Measurements from ENCODE around the gene CD276.
"Not testable (repeated sequence)": the region's sequence is repeated elsewhere in the genome, so short reads cannot be mapped to it uniquely, and the experiment has no call there.

The CD276 gene

DNA sequence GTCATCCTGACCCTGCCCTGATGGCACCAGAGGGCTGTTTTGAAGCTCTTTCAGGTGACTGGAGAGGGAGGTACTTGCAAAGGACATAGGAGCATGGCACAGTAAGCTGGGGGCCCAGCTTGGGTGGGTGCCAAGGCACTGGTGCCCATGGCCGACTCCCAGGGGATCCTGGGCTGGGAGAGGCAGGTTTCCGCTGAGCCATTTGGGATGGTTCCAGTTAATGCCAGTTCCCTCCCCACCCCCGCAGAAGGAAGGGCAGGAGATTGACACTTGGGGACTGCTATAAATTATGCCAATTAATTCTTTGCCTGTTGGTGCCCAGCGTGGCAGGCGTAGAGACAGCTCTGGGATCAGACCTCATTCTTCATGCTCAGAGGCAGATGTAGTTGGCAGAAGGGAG is 26.1 kb downstream of the CD276 start:
- no peak for DNase-seq (ENCODE audit: low spot score)

DNA sequence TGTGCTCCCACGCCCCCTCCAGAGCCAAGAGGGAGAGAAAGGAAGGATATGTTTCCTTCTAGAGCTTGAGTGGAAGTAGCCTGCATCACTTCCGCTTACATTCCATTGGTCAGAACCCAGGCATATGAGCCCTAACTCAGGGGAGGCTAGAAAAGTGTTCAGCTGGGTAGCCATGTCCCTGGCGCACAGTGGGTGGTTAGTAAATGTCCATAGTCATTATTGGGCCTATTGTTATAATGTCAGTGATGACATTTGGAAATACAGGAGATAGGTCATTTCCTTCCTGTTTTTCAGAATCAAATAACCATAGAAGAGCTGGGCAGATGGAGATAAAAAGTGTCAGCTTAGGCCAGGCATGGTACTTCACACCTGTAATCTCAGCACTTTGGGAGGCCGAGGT is 27.3 kb downstream of the CD276 start:
- peak; percentile 67 for DNase-seq (ENCODE audit: low spot score)

DNA sequence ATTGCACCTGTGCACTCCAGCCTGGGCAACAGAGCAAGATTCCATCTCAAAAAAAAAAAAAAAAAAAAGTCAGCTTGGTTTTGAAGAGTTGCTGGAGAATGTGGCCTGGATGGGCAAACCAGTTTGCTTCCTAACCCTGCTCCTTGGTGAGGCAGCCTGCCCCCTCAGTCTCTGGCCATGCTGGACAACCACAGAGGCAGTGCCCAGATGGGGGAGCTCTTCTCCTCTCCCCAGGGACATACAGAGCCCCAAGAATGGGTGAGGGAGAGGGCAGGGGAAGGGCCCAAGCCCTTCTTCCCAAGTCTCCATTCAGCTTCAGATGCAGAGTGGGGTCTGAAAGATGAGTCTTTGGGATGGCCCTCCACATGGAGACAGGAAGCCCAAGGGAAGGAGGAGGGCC is 27.9 kb downstream of the CD276 start:
- no peak for DNase-seq (ENCODE audit: low spot score)

DNA sequence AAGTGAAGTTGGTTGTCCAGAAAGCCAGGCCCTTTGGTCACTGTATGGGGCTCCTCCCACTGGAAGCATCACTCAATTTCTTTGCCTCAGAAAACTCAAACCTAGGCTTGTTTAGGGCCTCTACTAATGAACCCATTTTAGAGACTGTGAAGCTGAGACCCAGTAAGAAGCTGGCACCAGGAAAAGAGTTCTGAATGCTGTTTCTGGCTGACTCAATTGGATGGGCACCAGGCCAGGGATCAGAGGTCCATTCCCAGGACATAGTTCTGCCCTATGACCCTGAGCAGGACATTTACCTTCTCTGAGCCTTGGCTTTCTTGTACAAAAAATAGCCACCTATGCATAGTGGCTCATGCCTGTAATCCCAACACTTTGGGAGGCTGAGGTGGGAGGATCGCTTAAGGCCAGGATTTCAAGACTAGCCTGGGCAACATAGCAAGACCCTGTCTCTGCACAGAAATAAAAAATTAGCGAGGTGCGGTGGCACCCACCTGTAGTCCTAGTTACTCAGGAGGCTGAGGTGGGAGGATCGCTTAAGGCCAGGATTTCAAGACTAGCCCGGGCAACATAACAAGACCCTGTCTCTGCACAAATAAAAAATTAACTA is 30.6 kb downstream of the CD276 start:
- no peak for DNase-seq (ENCODE audit: low spot score)

DNA sequence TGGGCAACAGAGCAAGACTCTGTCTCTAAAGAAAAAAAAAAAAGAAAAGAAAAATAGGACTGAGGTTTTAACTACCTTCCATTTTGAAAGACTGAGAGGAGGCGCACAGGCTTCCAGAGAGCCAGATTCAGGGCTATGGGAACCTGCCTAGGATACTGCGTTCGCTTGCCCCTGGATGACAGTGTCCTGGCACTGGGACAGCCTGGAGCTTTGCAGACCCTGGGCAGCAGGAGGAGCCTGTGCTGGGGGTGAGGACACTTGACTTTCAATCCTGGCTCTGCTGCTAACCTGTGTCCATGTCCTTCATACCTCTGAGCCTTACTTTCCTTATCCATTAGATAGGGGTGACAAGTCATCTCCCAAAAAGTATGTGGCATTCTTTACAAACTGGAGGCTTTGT is 31.2 kb downstream of the CD276 start:
- DNase-seq (ENCODE audit: low spot score) = no peak

DNA sequence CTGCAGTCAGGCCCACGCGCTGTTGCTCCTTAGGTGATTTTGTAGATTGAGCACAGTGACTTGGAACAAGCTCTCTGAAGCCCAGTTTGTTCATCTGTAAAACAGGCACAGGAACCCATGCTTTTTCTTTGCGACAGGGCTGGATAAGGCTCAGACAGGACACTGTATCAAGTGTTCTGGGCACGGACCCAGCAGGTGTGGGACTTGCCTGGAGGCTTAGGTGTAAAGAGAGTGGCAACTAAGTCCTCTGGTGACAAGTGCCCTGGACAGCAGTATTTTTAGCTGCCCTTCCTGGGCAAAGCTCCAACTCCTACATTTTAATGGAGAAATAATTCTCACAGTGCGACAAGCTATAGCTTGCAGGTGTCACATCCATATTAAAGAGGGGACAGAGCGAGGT is 32.2 kb downstream of the CD276 start:
- no peak for DNase-seq (ENCODE audit: low spot score)

DNA sequence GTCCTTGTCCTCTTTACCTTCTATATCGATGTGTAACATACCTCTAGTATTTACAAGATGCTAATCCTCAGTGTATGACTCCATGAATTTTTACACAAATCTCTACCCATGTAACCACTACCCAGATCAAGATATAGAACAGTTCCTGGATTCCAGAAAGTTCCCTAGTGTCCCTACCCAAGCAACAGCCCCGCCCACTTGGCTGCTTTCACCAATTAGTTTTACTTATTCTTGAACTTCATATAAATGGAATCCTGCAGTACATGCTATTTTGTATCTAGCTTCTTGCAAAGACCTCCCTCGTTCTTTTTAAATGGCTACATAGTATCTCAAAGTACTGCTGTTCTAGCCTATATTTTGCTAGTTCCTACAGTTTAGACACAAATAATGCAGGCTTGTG is 33.0 kb downstream of the CD276 start:
- no peak for DNase-seq (ENCODE audit: low spot score)

DNA sequence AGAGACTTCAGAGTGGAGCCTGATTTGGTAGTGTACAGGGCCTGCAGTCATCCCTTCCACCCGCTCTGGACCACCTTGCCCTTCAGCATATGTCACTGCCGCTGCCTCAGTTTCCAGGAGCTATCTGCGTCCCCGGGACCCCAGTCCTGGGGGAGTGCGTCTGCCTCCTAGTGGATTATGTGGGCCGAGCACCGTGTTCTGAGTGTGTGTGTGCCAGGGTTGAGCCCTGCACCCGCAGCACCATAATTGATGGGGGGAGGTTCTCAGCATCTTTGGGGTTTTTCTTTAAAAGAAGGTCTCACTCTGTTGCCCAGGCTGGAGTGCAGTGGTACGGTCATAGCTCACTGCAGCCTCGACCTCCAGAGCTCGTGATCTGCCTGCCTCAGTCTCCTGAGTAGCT is 33.6 kb downstream of the CD276 start:
- no peak for DNase-seq (ENCODE audit: low spot score)

DNA sequence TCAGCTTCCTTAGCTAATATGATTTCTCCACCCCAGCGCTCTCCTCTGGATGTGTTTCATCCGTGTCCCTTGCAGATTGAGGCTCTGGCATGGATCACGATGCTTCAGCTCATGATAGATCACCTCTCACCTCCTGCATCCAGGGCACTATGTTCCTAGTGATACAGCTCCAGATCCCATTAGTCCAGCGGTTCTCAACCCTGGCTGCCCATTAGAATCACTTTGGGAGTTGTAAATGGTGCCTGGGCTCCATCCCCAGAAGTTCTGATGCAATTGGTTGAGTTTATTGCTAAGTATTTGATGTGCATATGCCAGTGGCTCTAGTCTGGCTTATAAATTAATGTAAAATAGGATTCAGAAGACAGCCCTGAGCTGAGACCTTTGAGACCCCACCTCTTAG is 34.5 kb downstream of the CD276 start:
- no peak for DNase-seq (ENCODE audit: low spot score)

DNA sequence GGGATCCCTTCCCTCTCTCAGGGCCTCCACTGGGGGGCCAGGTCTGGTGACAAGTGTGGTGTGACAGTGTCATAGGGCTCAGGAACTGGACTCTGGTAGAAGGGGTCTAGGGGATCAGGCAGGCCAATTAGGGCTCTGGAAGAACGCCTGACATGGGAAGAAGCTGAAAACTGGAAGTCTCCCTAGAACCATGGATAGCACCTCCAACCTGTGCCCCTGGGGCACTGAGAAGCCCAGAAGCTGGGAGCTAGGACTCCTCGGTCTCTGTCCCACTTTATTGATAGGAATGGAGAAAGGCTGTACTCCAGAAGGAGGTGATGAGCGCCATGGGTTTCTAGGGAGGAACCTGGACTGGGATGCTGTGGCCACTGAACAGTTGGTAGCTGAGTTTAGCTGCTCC is 38.2 kb downstream of the CD276 start:
- no peak for DNase-seq (ENCODE audit: low spot score)

DNA sequence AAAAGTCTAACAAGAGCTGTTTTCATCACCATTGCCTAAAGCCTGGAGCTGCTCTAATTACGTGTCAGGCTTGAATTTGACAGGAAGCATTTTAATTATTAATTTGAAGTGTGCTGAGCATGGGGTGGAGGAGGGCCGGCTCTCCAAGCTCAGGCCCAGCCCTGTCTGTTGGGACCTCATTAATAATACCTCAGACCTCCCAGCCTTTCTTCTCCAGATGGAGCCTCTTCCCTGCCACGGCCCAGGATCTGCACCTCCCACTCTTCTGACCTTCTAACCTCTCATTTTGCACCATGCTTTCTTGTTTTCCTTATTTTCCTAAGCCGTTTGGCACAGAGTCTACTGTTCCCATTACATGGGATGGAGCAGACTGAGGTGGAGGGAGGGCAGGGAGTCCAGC is 39.0 kb downstream of the CD276 start:
- DNase-seq (ENCODE audit: low spot score) = no peak

DNA sequence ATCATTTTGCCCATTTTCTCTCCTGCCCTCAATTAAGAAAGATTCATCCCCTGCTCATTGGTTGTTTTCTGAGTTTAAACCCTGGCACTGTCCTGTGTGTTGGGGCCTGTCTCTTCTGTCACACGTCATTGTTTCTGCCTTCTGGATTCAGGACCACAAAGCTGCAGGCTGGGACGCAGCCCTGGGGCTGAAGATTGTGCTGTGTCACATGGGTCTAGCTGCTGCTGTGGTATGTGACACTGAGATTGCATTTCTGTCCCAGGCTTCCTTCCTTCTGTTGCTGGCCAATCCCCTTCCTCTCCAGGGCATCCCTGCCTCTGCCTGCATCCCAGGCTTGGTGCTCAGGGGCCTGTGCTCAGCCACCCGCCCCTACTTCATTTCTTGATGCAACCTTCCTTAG is 40.0 kb downstream of the CD276 start:
- DNase-seq (ENCODE audit: low spot score) = no peak

DNA sequence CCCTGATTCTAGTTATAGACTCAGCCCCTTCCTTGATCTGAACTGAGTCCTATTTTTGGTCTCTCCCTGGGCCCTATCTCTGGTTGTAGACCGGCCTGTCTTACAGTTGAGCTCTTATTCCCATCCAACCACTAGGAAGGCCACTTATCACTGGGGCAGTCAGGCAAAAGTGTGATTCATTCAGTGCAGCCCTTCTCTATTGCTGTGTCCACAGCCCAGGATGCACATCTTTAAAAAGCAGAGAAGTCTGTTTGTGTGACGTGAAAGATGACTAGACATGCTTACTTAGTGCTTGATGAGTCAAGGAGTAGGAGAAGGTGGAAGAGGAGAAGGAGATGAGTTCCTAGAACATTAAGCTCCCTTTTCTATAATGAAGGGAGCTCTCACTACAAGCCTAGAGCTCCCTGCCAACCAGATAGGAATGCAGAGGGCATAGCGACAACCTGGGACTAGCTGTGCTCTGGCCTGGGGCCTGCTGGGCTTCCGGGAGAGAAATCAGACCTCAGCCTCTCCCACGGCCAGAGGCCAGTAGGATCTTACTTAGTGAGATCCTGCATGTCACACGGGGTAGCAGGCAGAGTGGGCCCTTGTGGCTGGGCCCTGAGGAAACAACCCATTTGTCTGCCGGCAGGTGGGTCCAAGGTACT is 43.3 kb downstream of the CD276 start:
- no peak for DNase-seq (ENCODE audit: low spot score)

DNA sequence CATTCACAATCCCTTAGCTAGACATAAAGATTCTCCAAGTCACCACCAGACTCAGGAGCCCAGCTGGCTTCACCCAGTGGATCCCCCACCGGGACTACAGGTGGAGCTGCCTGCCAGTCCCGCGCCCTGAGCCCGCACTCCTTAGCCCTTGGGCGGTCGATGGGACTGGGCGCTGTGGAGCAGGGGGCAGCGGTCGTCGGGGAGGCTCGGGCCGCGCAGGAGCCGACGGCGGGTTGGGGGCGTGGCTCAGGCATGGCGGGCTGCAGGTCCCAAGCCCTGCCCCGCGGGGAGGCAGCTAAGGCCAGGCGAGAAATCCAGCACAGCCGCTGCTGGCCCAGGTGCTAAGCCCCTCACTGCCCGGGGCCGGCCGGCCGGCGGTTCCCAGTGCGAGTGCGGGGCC is 47.9 kb downstream of the CD276 start:
- DNase-seq (ENCODE audit: low spot score) = not testable (repeated sequence)

DNA sequence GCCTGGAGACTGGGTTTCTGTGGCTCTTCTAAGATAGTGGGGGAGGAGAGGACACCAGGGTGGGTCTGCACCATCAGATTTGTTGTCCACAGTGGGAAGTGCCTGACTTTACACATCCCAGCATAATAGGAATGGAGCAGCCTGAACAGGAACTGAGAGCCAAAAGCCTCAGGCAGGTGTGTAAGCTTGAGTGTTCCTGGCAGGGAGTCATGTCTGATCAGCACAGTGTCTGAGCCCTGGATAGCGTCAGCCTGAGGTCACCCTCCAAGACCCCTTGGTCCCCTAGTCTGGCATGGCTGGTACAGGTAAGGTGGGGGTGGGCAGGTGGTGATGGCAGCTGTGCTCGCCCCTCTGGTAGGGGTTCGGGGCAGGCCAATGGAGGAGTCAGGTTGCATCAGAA is 48.7 kb downstream of the CD276 start:
- no peak for DNase-seq (ENCODE audit: low spot score)

DNA sequence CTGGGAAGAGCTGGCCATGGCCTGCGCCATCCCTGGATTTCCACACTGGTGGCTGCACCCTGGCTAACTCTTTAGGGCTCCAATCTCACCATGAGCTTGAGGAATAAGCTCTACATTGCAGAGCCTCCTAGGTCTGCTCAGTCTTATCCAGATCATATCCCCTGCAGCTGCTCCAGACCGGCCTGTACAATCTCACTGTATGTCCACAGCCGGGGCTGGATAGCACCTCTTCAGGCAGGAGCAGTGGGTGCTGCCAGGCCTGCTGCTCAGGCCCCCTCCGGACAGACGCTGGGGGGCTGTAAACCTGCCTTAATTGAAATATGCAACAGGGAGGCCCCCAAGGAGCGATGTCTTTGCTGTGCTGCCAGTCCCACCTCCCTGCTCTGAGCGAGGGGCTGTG is 53.4 kb downstream of the CD276 start:
- no peak for DNase-seq (ENCODE audit: low spot score)

DNA sequence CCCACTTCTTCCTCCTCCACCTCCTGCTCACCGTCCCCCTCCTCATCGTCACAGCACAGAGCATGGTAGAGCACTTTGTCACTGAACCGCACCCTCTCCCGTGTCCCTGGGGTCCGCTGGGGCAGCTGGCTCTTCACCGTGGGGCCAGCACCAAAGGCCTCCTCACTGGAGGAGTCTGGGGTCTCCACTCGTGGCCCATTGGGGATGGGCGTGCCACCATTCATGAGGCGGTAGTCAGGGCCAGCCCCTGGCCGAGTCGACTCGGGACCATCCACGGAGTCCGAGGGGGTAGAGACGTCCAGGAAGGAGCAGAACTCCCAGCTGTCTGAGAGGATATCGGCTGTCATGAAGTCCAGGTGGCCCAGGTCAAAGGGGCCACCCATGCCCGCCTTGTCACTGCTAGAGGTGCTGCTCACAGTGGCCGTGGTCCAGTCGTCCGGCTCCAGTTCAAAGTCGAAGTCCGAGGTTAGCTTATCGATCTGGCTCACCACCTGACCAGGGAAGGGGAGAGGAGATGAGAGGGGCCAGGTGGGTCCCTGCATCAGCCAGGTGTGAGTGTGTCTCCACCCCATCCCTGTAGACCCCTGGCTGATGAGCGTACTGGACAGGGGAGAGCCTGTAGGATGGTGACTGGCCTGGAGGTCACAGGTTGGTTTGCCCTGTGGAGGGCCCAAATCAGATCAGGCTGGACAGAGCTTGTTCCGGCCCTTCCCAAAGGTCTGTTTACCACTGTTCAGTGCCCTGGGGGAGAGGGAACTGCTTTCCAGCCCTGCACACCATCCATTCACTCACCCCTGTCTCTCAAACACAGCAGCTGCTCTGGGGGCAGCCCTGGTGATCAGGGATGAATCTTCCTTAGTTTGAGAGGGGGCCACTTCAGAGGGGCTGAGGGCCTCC is 56.2 kb downstream of the CD276 start:
- DNase-seq (ENCODE audit: low spot score) = no peak

DNA sequence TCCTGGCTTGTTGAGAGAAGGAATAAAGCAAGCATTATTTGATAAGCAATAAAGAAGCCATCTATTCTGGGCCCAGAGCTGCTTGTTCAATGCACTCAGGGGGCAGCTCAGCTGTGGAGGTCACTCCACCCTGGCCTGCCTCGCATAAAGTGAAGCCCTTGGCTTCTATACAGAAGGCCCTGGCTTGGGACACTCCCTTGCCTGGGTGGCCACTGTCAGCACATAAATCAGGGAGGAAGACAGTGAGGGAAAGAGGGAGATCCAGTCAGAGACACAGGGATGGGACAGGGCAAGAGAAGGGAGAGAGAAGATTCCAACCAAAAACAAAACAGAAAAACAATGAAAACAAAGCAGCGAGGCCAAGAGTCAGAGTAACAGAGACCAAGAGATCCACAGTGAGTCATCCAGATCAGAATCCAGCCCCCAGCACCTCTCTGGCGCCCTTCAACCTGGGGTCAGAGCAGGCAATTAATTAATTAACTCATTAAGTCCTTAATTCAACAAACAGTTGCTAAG is 57.2 kb downstream of the CD276 start:
- DNase-seq (ENCODE audit: low spot score) = no peak

DNA sequence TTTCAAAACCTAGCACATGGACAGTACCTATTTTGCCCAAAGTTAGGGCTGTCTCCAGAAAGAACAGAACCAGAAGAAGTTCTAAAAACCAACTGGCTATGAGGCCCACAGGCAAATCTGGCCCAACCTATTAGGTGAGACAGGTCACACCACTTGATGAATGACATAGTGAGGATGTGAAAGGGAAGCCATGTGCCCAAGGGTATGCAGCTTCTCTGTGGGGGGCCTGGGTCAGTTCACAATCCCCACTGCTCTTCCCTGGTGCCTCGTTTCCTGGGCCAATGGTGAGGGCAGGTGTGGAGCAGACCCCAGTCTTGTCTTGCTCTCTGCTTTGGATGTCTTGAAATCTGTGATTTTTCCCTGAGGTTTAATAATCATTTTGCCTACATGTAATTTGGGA is 60.1 kb downstream of the CD276 start:
- no peak for DNase-seq (ENCODE audit: low spot score)

DNA sequence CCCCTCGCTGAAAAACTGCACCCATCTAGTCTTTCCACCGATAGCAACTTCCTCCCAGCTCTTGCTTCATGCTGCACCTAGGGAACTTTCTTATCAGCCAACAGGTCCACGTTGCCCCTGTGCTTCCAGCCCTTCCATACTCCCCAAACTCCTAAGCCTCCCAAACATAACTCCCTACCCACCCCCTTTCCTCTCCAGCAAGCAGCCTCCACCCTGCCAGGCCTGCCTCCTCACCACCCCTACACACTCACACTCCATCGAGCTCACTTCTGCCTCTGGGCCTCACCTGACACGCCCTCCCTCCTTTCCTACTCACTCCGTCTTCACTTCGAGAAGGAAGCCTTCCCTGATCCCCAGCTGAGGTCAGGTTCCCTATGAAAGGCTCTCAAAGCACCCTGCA is 60.9 kb downstream of the CD276 start:
- DNase-seq (ENCODE audit: low spot score) = no peak

DNA sequence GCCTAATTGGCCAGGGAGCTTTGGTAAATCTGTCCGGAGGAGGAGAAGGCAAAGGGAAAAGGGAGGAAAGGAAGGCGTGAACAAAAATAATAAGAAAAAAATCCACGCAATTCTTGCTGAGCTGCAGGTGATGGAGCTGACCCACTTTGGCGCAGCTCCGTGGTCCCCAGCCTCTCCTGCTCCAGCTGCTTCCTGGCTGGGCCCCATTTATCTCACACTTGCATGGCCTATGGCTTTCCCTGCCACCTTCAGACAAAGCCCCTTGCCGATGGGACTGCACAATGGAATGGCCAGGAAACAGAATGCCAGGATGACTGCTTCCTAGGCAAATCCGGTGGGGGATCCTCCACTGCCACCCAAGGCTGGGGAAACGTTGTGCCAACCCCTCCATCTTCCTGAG is 62.1 kb downstream of the CD276 start:
- DNase-seq (ENCODE audit: low spot score) = no peak

DNA sequence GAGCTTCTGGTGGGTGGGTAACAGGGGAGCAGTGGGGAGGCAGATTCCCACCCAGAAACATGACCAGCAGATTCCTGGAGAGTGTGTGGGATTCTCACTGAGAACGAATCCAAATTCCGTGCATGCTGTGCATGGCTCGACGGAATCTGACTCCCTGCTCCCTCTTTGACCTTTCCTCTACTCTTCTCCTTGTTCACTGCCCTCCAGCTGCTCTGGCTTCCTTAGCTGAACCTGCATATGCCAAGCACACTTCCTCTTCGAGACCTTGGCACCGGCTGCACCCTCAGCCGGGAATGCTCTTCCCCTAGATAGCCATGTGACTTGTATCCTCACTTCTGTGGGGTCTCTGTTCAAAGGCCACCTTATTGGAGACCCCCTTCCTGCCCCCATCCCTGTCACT is 62.7 kb downstream of the CD276 start:
- no peak for DNase-seq (ENCODE audit: low spot score)
